LNCaP clone FGC (cell line): ENCODE measurements around the gene S100A7.

Experiments
- DNase-seq: peaks from one replicate; pipeline ENCODE4 v3.0.0-alpha.2; 2011; ENCODE audit warnings: low read depth
- H3K4me3 ChIP-seq: 2 replicates; pipeline ENCODE4 v1.5.1; 2011; ENCODE audit warnings: mild to moderate bottlenecking, low read depth, low read length, control low read depth
- CTCF ChIP-seq: IDR thresholded peaks from 2 replicates; pipeline ENCODE4 v1.5.1; 2012; ENCODE audit warnings: mild to moderate bottlenecking; ENCODE audit not compliant: control insufficient read depth, insufficient read depth; ENCODE audit errors: extremely low read depth

The S100A7 gene

GRCh38 chr1:153460551-153460950, at the start of gene S100A7:
S100A7 (minus strand) TSS chr1:153460651; CDS start chr1:153459013, 1,638 bp downstream.
- DNase-seq, result no peak
- no peak for TF ChIP-seq CTCF
- H3K4me3 ChIP-seq, result no peak within 1 kb of the TSS

DNA sequence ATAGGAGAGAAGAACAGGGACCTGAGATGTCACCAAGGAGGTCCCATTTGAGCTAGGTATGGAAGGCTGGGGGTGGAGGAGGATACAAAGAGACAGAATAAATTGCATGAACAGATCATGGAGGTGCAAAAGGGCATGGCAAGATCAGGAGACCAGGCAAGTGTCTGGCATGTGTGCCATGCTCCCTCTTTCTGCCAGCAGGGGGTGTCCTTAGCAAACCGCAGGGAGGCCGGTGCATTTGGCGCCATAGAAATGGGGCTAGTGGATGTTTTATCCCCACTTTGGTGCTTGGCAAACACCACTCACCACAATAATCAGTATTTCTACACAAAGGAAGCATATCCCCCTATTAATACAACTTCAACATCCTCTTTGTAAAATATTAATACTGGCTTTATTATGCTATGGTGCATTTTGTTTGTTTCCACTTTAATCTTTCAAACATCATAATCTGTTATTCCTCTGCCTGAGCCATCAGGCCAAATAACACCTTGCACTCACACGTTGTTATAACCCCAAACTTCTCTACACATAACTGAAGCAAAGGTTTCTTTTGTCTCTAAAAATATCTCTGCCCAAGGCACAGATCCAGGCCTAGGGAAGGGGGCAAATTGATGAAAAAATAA, 49.4 kb upstream of the S100A7 start:
- H3K4me3 ChIP-seq, result no peak overlapping the region
- peak; percentile 70 for TF ChIP-seq CTCF
- DNase-seq, result no peak

DNA sequence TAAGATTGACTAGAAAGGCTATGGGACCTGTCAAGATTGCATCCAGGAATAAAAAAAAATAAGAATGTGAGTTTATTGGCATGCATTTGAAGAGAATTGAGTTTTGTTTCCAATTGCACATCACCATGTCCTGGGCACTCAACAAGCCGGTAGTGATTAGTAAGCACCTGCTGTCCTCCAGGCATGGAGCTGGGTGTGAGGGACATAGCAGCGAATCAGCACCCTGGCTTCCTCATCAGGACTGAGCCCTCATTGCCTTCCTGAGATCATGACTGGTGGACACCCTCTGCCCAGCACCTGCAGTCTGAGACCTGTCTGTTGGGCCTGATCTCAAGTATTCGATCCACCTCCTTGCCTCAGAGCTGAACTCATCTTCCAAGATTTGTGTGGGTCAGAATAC, 48.6 kb upstream of the S100A7 start:
- no peak for TF ChIP-seq CTCF
- DNase-seq, result no peak

GRCh38 chr1:153507926-153508583, 47.6 kb upstream of the S100A7 start:
- H3K4me3 ChIP-seq, result no peak overlapping the region
- no peak for TF ChIP-seq CTCF
- DNase-seq, result no peak

More for the DNA sequence above, 48.6 kb upstream of the S100A7 start:
- no peak overlapping the region for H3K4me3 ChIP-seq

DNA sequence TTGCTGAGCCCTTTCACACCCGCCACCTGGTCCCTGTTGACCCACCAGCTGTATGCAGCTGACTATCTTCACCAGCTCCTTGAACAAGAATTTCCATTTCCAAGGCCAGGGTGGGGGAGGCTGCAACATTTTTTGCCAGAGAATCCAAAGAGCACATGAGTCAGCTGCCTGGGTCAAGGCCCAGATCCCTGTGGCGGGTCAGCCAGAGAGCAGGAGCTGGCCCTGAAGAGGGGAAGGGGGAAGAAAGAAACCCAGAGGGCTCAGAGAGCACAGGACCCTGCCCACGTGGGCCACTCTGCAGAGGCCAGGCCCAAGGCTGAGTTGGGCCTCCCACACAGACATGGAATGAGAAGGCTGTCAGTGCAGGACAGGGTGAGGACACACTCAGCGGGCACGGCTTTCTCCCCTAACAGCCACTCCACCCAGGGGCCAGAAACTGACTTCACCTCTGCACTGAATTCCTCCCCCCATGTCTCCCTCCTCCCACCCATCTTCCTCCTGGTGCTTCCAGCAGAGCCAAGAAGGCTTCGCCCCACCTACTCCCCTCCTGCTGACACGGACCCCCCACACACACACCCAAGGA, 46.5 kb upstream of the S100A7 start:
- DNase-seq, result no peak
- no peak overlapping the region for H3K4me3 ChIP-seq
- TF ChIP-seq CTCF, result no peak

GRCh38 chr1:153506386-153506785, 45.9 kb upstream of the S100A7 start:
- DNase-seq, result no peak
- TF ChIP-seq CTCF, result no peak
- H3K4me3 ChIP-seq, result no peak overlapping the region
